ENCODE data around the gene GSX2.

DNA sequence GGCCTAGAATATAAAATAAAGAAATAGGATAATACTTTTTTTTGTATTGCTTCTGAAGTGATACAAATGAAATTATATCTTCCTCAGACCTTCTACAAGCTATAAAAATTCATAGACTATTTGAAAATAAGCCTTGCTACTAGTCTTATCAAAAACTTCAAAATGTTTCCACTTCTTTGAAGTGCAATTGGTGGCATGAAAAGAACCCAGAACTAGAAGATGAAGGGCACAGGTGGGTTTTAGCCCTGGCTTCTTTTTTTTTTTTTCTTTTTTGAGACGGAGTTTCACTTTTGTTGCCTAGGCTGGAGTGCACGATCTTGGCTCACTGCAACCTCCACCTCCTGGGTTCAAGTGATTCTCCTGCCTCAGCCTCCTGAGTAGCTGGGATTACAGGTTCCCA is 44.2 kb downstream of the GSX2 start:
- TF ChIP-seq EP300 (IDR thresholded peaks at IDR 0.05; ENCODE audit: borderline replicate concordance) (no peak), CEBPB (IDR thresholded peaks at IDR 0.05) (no peak), RAD21 (IDR thresholded peaks at IDR 0.05; ENCODE audit: low read depth) (no peak), NFIC (IDR thresholded peaks at IDR 0.05) (no peak), YY1 (IDR thresholded peaks at IDR 0.05; ENCODE audit: low read depth) (no peak), REST (IDR thresholded peaks at IDR 0.05; ENCODE audit: low read depth) (no peak), TAF1 (IDR thresholded peaks at IDR 0.05; ENCODE audit: low read depth) (no peak), USF1 (IDR thresholded peaks at IDR 0.05) (no peak), TCF12 (IDR thresholded peaks at IDR 0.05; ENCODE audit: low read depth) (no peak), CREB1 (IDR thresholded peaks at IDR 0.05; ENCODE audit: low read depth) (no peak), ZBTB7A (IDR thresholded peaks at IDR 0.05; ENCODE audit: low read depth) (no peak), FOXM1 (IDR thresholded peaks at IDR 0.05; ENCODE audit: borderline replicate concordance, low read depth) (no peak)
- TF ChIP-seq, protein P1, sequence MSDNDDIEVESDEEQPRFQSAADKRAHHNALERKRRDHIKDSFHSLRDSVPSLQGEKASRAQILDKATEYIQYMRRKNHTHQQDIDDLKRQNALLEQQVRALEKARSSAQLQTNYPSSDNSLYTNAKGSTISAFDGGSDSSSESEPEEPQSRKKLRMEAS (IDR thresholded peaks at IDR 0.05) = no peak

All from Ishikawa (cell line).